RWPE2 (cell line): ENCODE measurements around the gene NXPE4.
"Not testable (repeated sequence)": the region's sequence is repeated elsewhere in the genome, so short reads cannot be mapped to it uniquely, and the experiment has no call there.

Experiments used
- ATAC-seq: fragments of 200-7000 bp; cut with Tn5 transposase; 3 replicates; pipeline ENCODE4 v1.9.1; 2021; ENCODE audit warnings: low read depth
- DNase-seq: peaks from one replicate; pipeline ENCODE4 v3.0.0-alpha.2; 2020; ENCODE audit warnings: low spot score
- H3K27ac ChIP-seq: fragments of 450-650 bp; 2 replicates; pipeline ENCODE4 v1.5.1; 2017; ENCODE audit warnings: mild to moderate bottlenecking; ENCODE audit not compliant: poor library complexity, severe bottlenecking
- H3K27me3 ChIP-seq: fragments of 250-450 bp; sonication (Bioruptor Pico); 2 replicates; pipeline ENCODE4 v1.5.1; 2021; ENCODE audit warnings: mild to moderate bottlenecking, moderate library complexity; ENCODE audit not compliant: insufficient read depth, poor library complexity, severe bottlenecking
- H3K36me3 ChIP-seq: fragments of 250-450 bp; sonication (Bioruptor Pico); 2 replicates; pipeline ENCODE4 v1.5.1; 2020; ENCODE audit warnings: low read depth, mild to moderate bottlenecking, moderate library complexity
- H3K4me1 ChIP-seq: fragments of 250-450 bp; sonication (Bioruptor Pico); 2 replicates; pipeline ENCODE4 v1.5.1; 2021; ENCODE audit warnings: mild to moderate bottlenecking, moderate library complexity; ENCODE audit not compliant: insufficient read depth, poor library complexity, severe bottlenecking
- H3K4me3 ChIP-seq: fragments of 250-450 bp; sonication (Bioruptor Pico); 2 replicates; pipeline ENCODE4 v1.5.1; 2021; ENCODE audit warnings: mild to moderate bottlenecking, moderate library complexity; ENCODE audit not compliant: severe bottlenecking
- H3K9me3 ChIP-seq: fragments of 250-450 bp; sonication (Bioruptor Pico); 2 replicates; pipeline ENCODE4 v1.5.1; 2021; ENCODE audit warnings: mild to moderate bottlenecking, moderate library complexity; ENCODE audit not compliant: severe bottlenecking
- TF ChIP-seq, protein P1 (sequence below): fragments of 450-650 bp; IDR thresholded peaks from one replicate; pipeline ENCODE4 v1.5.1; 2017; ENCODE audit warnings: mild to moderate bottlenecking, moderate library complexity; ENCODE audit not compliant: poor library complexity, severe bottlenecking

Gene NXPE4

DNA sequence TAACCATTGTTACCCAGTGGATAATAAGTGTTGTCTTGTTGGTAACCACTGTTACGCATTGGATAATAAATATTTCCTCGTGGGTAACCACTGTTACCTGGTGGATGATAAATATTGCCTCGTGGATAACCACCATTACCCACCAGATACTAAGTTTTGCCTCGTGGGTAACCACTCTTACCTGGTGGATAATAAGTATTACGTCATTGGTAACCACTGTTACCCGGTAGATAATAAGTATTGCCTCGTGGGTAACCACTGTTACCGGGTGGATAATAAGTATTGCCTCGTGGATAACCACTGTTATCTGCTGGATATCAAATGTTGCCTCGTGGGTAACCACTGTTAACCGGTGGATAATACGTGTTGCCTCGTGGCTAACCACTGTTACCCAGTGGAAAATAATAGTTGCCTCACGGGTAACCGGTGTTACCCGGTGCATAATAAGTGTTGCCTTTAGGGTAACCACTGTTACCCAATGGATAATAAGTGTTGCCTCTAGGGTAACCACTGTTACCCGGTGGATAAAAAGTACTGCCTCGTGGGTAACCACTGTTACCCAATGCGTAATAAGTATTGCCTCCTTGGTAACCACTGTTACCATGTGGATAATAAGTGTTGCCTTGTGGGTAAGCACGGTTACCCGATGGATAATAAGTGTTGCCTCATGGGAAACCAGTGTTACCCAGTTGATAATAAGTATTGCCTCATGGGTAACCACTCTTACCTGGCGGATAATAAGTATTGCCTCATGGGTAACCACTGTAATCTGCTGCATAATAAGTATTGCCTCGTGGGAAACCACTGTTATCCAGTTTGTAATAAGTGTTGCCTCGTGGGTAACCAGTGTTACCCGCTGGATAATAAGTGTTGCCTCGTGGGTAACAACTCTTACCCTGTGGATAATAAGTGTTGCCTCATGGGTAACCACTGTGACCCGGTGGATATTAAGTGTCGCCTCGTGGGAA is 21.9 kb upstream of the NXPE4 start:
- no peaks in the 10 kb centered on the region for H3K36me3 ChIP-seq
- H3K9me3 ChIP-seq: no peaks in the 10 kb centered on the region
- TF ChIP-seq, protein P1, sequence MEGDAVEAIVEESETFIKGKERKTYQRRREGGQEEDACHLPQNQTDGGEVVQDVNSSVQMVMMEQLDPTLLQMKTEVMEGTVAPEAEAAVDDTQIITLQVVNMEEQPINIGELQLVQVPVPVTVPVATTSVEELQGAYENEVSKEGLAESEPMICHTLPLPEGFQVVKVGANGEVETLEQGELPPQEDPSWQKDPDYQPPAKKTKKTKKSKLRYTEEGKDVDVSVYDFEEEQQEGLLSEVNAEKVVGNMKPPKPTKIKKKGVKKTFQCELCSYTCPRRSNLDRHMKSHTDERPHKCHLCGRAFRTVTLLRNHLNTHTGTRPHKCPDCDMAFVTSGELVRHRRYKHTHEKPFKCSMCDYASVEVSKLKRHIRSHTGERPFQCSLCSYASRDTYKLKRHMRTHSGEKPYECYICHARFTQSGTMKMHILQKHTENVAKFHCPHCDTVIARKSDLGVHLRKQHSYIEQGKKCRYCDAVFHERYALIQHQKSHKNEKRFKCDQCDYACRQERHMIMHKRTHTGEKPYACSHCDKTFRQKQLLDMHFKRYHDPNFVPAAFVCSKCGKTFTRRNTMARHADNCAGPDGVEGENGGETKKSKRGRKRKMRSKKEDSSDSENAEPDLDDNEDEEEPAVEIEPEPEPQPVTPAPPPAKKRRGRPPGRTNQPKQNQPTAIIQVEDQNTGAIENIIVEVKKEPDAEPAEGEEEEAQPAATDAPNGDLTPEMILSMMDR: no peak
- DNase-seq: no peak
- no peak overlapping the region for H3K4me3 ChIP-seq
- ATAC-seq: no peak
- H3K4me1 ChIP-seq: no peaks in the 10 kb centered on the region
- H3K27me3 ChIP-seq: no peaks in the 10 kb centered on the region
- H3K27ac ChIP-seq: no peak overlapping the region

DNA sequence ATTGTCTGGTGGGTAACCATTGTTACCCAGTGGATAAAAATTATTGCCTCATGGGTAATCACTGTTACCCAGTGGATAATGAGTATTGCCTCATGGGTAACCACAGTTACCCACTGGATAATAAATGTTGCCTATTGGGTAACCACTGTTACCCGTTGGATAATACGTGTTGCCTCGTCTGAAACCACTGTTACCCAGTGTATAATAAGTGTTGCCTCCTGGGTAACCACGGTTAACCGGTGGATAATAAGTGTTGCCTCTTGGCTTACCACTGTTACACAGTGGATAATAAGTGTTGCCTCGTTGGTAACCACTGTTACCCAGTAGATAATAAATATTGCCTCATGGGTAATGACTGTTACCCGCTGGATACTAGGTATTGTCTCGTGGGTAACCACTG is 20.9 kb upstream of the NXPE4 start:
- Histone ChIP-seq H3K27ac (no peak overlapping the region), H3K27me3 (no peaks in the 10 kb centered on the region), H3K36me3 (no peaks in the 10 kb centered on the region), H3K4me1 (no peaks in the 10 kb centered on the region), H3K9me3 (no peaks in the 10 kb centered on the region), H3K4me3 (no peak overlapping the region)
- DNase-seq (no peak), ATAC-seq (no peak)
- TF ChIP-seq, protein P1: no peak

DNA sequence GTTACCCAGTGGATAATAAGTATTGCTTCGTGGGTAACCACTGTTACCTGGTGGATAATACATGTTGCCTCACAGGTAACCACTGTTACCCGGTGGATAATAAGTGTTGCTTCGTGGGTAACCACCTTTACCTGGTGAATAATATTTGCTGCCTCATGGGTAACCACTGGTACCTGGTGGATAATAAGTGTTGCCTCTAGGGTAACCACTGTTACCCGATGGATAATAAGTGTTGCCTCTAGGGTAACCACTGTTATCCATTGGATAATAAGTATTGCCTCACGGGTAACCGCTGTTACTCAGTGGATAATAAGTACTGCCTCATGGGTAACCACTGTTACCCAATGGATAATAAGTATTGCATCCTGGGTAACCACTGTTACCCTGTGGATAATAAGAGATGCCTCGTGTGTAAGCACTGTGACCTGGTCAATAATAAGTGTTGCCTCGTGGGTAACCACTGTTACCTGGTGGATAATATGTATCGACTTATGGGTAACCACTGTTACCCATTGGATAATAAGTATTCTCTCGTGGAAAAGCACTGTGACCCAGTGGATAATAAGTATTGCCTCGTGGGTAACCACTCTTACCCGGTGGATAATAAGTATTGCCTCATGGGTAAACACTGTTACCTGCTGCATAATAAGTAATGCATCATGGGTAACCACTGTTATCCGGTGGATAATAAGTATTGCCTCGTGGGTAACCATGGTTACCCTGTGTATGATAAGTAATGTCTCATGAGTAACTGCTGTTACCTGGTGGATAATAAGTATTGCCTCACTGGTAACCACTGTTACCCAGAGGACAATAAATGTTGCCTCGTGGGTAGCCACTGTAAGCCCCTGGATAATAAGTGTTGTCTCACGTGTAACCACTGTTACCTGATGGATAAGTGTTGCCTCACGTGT is 20.1 kb upstream of the NXPE4 start:
- TF ChIP-seq, protein P1: no peak
- Histone ChIP-seq H3K27ac (no peak overlapping the region), H3K27me3 (no peaks in the 10 kb centered on the region), H3K4me1 (no peaks in the 10 kb centered on the region), H3K36me3 (no peaks in the 10 kb centered on the region), H3K4me3 (no peak overlapping the region), H3K9me3 (no peaks in the 10 kb centered on the region)
- DNase-seq (no peak), ATAC-seq (no peak)

DNA sequence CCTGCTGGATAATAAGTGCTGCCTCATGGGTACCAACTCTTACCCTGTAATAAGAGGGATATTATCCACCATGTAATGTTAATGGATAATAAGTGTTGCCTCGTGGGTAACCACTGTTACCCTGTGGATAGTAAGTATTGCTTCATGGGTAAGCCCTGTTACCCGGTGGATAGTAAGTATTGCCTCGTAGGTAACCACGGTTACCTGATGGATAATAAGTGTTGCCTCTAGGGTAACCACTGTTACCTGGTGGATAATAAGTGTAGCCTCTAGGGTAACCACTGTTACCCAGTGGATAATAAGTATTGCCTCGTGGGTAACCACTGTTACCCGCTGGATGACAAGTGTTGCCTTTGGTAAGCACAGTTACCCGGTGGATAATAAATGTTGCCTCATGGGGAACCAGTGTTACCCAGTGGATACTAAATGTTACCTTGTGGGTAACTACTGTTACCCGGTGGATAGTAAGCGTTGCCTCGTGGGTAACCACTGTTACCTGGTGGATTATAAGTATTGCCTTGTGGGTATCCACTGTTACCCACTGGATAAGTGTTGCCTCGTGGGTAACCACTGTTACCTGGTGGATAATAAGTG is 18.6 kb upstream of the NXPE4 start:
- no peaks in the 10 kb centered on the region for H3K4me1 ChIP-seq
- no peaks in the 10 kb centered on the region for H3K36me3 ChIP-seq
- TF ChIP-seq, protein P1: no peak
- no peaks in the 10 kb centered on the region for H3K27me3 ChIP-seq
- H3K4me3 ChIP-seq: no peak overlapping the region
- ATAC-seq (no peak), DNase-seq (no peak)
- no peaks in the 10 kb centered on the region for H3K9me3 ChIP-seq
- H3K27ac ChIP-seq: no peak overlapping the region

DNA sequence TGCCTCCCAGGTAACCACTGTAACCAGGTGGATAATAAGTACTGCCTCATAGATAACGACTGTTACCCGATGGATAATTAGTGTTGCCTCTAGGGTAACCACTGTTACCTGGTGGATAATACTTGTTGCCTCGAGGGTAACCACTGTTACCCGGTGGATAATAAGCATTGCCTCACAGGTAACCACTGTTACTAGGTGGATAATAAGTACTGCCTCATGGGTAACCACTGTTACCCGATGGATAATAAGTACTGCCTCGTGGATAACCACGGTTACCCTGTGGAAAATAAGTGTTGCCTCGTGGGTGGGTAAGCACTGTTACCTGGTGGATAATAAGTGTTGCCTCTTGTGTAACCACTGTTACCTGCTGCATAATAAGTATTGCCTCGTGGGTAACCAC is 17.5 kb upstream of the NXPE4 start:
- DNase-seq, H3K9me3 ChIP-seq, H3K4me1 ChIP-seq, ATAC-seq, H3K27ac ChIP-seq, H3K36me3 ChIP-seq, H3K4me3 ChIP-seq, H3K27me3 ChIP-seq: not testable (repeated sequence)
